B cell (primary cell): ENCODE results near the gene HAGHL. TPM values are rescaled to one million over a fixed set of nuclear protein-coding genes. Genes with fewer than 3 reads are reported as not detected.

Experiments
- ATAC-seq: fragments of 200-7000 bp; cut with Tn5 transposase; one replicate; pipeline ENCODE4 v1.10.0; 2021; ENCODE audit warnings: low read depth, mild to moderate bottlenecking, moderate number of reproducible peaks, moderate library complexity
- CTCF ChIA-PET: fragments of 350-600 bp; sonication (Branson Sonifier 250); formaldehyde crosslinking; loops from one replicate; lab custom pipeline; 2021; ENCODE audit warnings: antibody characterized with exemption, inconsistent platforms; lab: Charles Lee
- POLR2A ChIA-PET: fragments of 350-600 bp; sonication (Branson Sonifier 250); formaldehyde crosslinking; loops from one replicate; lab custom pipeline; 2021; ENCODE audit warnings: antibody characterized with exemption; lab: Charles Lee
- DNase-seq: peaks from one replicate; pipeline ENCODE4 v3.0.0; 2013
- H2AFZ ChIP-seq: 2 replicates; pipeline ENCODE4 v1.6.1; 2012; ENCODE audit warnings: mild to moderate bottlenecking, low read depth, low read length; ENCODE audit not compliant: insufficient read depth, poor library complexity, severe bottlenecking
- H3K27ac ChIP-seq, 2 donors: 1 replicate in 1 of 2; 2 replicates in 1 of 2; pipeline ENCODE4 v1.5.1; 2012 to 2013; ENCODE audit warnings: low read length in 2 of 2, mild to moderate bottlenecking in 2 of 2, moderate library complexity in 1 of 2
- H3K27me3 ChIP-seq, 4 experiments: fragments of 200-600 bp in 1 of 4; sonication (generic) in 1 of 4; replicated peaks in 1 of 4; 1 replicate in 2 of 4; 2 replicates in 2 of 4; pipeline versions ENCODE4 v1.6.1 to v1.7.0; 2013 to 2016; ENCODE audit warnings: low read length in 3 of 4, mild to moderate bottlenecking in 2 of 4, mixed read lengths in 1 of 4, moderate library complexity in 1 of 4; ENCODE audit not compliant: insufficient read depth in 4 of 4, control insufficient read depth in 3 of 4; ENCODE audit errors: control extremely low read depth in 1 of 4
- H3K36me3 ChIP-seq, 2 experiments: replicated peaks in 1 of 2; 1 replicate in 1 of 2; 2 replicates in 1 of 2; pipeline versions ENCODE4 v1.6.1 to v1.7.1; 2013; ENCODE audit warnings: low read length in 1 of 2; ENCODE audit not compliant: insufficient read depth in 2 of 2, control insufficient read depth in 1 of 2; ENCODE audit errors: control extremely low read depth in 1 of 2, extremely low read depth in 1 of 2
- H3K4me1 ChIP-seq, 2 donors: fragments of 200-600 bp in 1 of 2; sonication (generic) in 1 of 2; 1 replicate in 1 of 2; 2 replicates in 1 of 2; pipeline versions ENCODE4 v1.5.1 to v1.6.1; 2013 to 2017; ENCODE audit warnings: low read length in 2 of 2; ENCODE audit not compliant: control insufficient read depth in 2 of 2, insufficient read depth in 2 of 2
- H3K4me2 ChIP-seq: replicated peaks from 2 replicates; pipeline ENCODE3; 2012; ENCODE audit warnings: mild to moderate bottlenecking, low read depth, low read length; ENCODE audit not compliant: poor library complexity, severe bottlenecking
- H3K4me3 ChIP-seq, 5 experiments: fragments of 200-600 bp in 1 of 5; sonication (generic) in 1 of 5; 1 replicate in 3 of 5; 2 replicates in 2 of 5; pipeline versions ENCODE4 v1.5.1 to v1.7.0; 2011 to 2016; ENCODE audit warnings: low read length in 4 of 5, mild to moderate bottlenecking in 4 of 5, low read depth in 2 of 5, control low read depth in 1 of 5, moderate library complexity in 1 of 5; ENCODE audit not compliant: insufficient read depth in 1 of 5; ENCODE audit errors: control extremely low read depth in 1 of 5, extremely low read depth in 1 of 5
- H3K79me2 ChIP-seq: fragments of 200-600 bp; sonication (generic); one replicate; pipeline ENCODE4 v1.6.0; 2016; ENCODE audit warnings: low read length; ENCODE audit not compliant: control insufficient read depth, insufficient read depth
- H3K9ac ChIP-seq: fragments of 200-600 bp; sonication (generic); 2 replicates; pipeline ENCODE4 v1.6.1; 2017; ENCODE audit warnings: mild to moderate bottlenecking, low read length, moderate library complexity
- H3K9me3 ChIP-seq, 3 donors: one replicate each; pipeline versions ENCODE4 v1.6.1 to v1.7.1; 2013; ENCODE audit warnings: low read length in 2 of 3; ENCODE audit not compliant: control insufficient read depth in 2 of 3, insufficient read depth in 1 of 3; ENCODE audit errors: control extremely low read depth in 1 of 3
- H4K20me1 ChIP-seq: 2 replicates; pipeline ENCODE4 v1.6.0; 2012; ENCODE audit warnings: mild to moderate bottlenecking, low read length; ENCODE audit not compliant: insufficient read depth, control insufficient read depth, poor library complexity, severe bottlenecking
- H3K27ac Mint-ChIP-seq: one replicate; pipeline ENCODE4 v1.8.0; 2021; ENCODE audit warnings: mixed read lengths
- H3K27me3 Mint-ChIP-seq: one replicate; pipeline ENCODE4 v1.8.0; 2021; ENCODE audit warnings: mixed read lengths
- H3K4me1 Mint-ChIP-seq: one replicate; pipeline ENCODE4 v1.8.0; 2021; ENCODE audit warnings: mixed read lengths
- H3K4me3 Mint-ChIP-seq: one replicate; pipeline ENCODE4 v1.8.0; 2021; ENCODE audit warnings: mixed read lengths
- H3K9me3 Mint-ChIP-seq: one replicate; pipeline ENCODE4 v1.8.0; 2022; ENCODE audit warnings: mixed read lengths; ENCODE audit not compliant: insufficient read depth
- CTCF ChIP-seq: fragments of 200-600 bp; IDR thresholded peaks from one replicate; pipeline ENCODE4 v1.8.0; 2022; ENCODE audit warnings: antibody characterized with exemption, mild to moderate bottlenecking
- EZH2 ChIP-seq: IDR thresholded peaks from 2 replicates; pipeline ENCODE4 v1.6.1; 2012; ENCODE audit warnings: borderline replicate concordance, low read depth, mild to moderate bottlenecking, moderate library complexity, low read length; ENCODE audit not compliant: insufficient read depth, poor library complexity, severe bottlenecking
- WGBS: methylation state at CpG from one replicate; pipeline ENCODE4 v1.1.5; 2013; ENCODE audit warnings: missing lambda C conversion rate; ENCODE audit not compliant: insufficient coverage; 5-methylcytosine and 5-hydroxymethylcytosine counted together
- intact Hi-C: fragments of 100-400 bp; cut with micrococcal nuclease; formaldehyde crosslinking; loops from one replicate; pipeline ENCODE4 v1.10.0; 2022
- polyA plus RNA-seq: library from polyadenylated mRNA; depleted of rRNA; stranded (reverse); fragments of >200 nt; gene quantifications from 2 replicates; pipeline ENCODE4 v1.2.3, GENCODE V29; 2012
- total RNA-seq, 2 donors: library from RNA; stranded (reverse); fragments of 120-200 nt in 1 of 2; gene quantifications; 1 replicate in 1 of 2; 2 replicates in 1 of 2; pipeline versions ENCODE4 v1.2.3 to v1.2.4, GENCODE V29; 2013 to 2022

HAGHL gene
- total and polyA plus RNA-seq, 2 donors (not counting 1 experiment from before 2014, with no cell fraction given): 32.3 to 87.1 TPM

- ChIA-PET POLR2A (interaction anchor here (0.7 kb wide), 1 partner anchor 185 kb away, joined by 3 read pairs; the partner anchor contains the start of gene PIGQ), CTCF (no interaction called here)
- intact Hi-C loops: no loop called here
- Histone ChIP-seq H2AFZ (no peak overlapping the region), H3K4me3 (no peak overlapping the region), H3K9me3 (peaks cover 0 to 4% (median 0%) of the 10 kb centered on the region in 3 donors), H3K36me3 (no peaks in the 10 kb centered on the region), H4K20me1 (no peaks in the 10 kb centered on the region), H3K9ac (no peak overlapping the region), H3K4me1 (peaks cover 4 to 6% of the 10 kb centered on the region in 2 donors), H3K27ac (no peak overlapping the region), H3K27me3 (peaks cover 0 to 2% (median 0%) of the 10 kb centered on the region in 4 experiments), H3K79me2 (no peaks in the 10 kb centered on the region), H3K4me2 (no peak overlapping the region)
- TF ChIP-seq CTCF (no peak), EZH2 (no peak)
- Mint-ChIP-seq H3K27me3 (peaks cover 11% of the 10 kb centered on the region), H3K9me3 (peaks cover 3% of the 10 kb centered on the region), H3K4me3 (no peak overlapping the region), H3K27ac (no peak overlapping the region), H3K4me1 (peaks cover 1% of the 10 kb centered on the region)
- ATAC-seq (no peak), DNase-seq (no peak)
- WGBS: 5% methylated on average over 7 of the region's 11 CpGs
Observed at GRCh38 chr16:754656-755055, 27.8 kb downstream of the HAGHL start.

- H3K36me3 ChIP-seq: no peaks in the 10 kb centered on the region
- ChIA-PET POLR2A (no interaction called here), CTCF (no interaction called here)
- ATAC-seq: no peak
- 76% methylated on average over 2 of the region's 5 CpGs for WGBS
- peaks cover 14% of the 10 kb centered on the region for H3K27me3 Mint-ChIP-seq
- no peak overlapping the region for H2AFZ ChIP-seq
- no peak overlapping the region for H3K27ac ChIP-seq
- no peak overlapping the region for H3K27ac Mint-ChIP-seq
- no peaks in the 10 kb centered on the region for H4K20me1 ChIP-seq
- no peak for DNase-seq
- H3K9ac ChIP-seq: no peak overlapping the region
- peaks cover 1% of the 10 kb centered on the region for H3K4me1 Mint-ChIP-seq
- no peak overlapping the region for H3K4me3 ChIP-seq
- no peak overlapping the region for H3K4me2 ChIP-seq
- intact Hi-C loops: no loop called here
- peaks cover 3% of the 10 kb centered on the region for H3K9me3 Mint-ChIP-seq
- H3K79me2 ChIP-seq: no peaks in the 10 kb centered on the region
- H3K4me1 ChIP-seq: peaks cover 4 to 6% of the 10 kb centered on the region in 2 donors
- no peak overlapping the region for H3K4me3 Mint-ChIP-seq
- peaks cover 0 to 4% (median 0%) of the 10 kb centered on the region in 3 donors for H3K9me3 ChIP-seq
- TF ChIP-seq CTCF: no peak
- TF ChIP-seq EZH2: no peak
- peaks cover 0 to 2% (median 0%) of the 10 kb centered on the region in 4 experiments for H3K27me3 ChIP-seq
Observed at GRCh38 chr16:756428-756827, 29.5 kb downstream of the HAGHL start.
